Hematopoietic multipotent progenitor cell treated with erythropoietin and hydrocortisone succinate and interleukin-3 and kit ligand, for 4 days (in vitro differentiated cells): Measurements from ENCODE around the gene STK33.
A peak's percentile ranks its signal among the peaks of the same experiment; 100 is the strongest.

Experiments used
- DNase-seq: peaks from one replicate; pipeline ENCODE4 v3.0.0-alpha.2; 2015

STK33 gene

DNA sequence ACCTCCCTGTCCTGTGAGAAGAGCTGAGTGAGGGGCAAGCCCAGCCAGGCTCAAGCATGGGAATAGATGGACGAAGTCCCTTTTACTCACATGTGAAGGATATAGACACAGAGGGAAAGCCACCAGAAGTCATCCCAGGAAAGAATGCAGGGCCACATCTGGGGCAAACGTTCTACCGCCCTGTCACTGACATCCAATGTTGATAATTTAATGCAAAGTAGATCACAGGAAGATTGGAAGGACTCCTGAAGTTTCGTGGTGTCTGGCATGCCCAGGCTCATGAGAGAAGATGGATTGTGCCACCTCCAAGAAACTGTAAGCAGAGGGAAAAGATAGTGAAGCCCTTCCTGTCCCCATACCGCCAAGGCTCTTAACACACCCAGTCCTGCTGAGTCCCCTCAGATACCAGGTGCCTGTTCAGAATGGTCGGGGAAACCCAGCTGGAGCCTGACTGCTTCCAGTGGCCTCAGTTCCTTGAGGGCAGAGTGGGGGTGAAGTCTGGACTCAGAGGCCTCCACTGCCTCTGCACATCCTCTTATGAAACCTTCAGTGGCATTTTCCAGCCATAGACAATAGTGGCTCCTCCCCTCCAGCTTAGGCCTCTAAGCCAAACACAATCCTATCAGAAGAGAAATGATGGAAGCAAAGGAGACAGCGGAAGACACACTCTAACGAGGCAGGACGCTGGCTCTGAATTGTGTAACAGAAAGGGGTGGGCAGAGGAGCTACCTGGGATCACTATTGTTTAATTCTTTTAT lies 7.5 kb upstream of the STK33 start:
- DNase-seq, result no peak

DNA sequence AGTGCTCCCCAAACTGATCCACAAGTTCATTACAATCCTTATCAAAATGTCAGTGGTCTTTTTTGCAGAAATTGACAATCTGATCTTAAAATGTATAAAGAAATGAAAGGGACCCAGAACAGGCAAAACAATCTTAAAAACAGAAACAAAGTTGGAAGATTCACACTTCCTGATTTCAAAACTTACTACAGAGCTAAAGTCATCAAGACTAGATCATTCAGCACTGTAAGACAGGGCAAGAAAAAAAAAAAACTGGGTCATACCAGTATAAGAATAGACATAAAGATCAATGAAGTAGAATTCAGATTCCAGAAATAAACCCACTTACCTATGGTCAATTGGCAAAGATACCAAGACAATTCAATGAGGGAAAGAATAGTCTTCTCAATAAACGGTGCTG lies 4.5 kb upstream of the STK33 start:
- no peak for DNase-seq

- DNase-seq, result peak; percentile 45
Observed at GRCh38 chr11:8597182-8597581, 3.2 kb upstream of the STK33 start.

DNA sequence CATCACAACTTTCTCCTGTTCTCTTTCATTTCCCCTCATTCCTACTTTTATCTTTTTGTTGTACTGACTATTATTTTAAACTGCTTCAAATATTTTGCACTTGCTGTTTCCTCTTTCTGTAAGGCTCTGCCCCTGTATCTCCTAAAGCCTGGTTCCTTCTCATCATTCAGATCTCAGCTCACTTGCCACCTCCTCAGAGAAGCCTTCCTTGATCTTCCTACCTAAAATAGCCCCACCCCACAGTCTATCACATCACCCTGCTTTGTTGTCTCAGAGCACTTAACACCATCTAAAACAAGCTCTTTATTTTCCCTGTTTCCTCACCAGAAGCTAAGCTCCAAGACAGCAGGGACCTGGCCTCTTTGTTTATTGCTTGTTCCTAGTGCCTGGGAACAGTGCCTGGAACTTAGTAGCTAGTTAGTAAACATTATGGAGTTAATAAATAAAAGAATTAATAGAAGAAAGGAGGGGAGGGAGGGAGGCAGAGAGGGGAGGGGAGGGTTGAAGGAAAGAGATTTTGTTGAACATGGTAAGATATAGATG lies 2.5 kb upstream of the STK33 start:
- DNase-seq, result no peak

DNA sequence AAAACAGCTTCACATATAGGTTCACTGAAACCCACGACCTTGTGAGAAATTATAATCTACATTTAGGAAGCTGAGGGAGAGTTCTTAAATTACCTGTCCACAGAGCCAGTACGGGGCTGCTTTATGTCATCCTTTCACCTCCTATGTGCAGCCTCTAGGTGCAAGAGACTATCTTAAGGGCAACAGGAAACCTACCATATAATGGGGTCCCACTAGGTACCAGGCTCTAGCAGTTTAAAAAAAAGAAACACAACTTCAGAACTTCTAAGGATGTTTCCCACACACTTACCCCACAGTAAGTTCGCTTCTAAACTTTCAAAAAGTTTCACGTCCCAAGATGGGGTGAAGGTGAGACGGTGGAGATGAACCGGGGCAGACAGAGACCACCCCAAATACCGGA lies 573 bp downstream of the STK33 start:
- DNase-seq, result no peak

GRCh38 chr11:8587915-8588314 lies 6.1 kb downstream of the STK33 start:
- no peak for DNase-seq

DNA sequence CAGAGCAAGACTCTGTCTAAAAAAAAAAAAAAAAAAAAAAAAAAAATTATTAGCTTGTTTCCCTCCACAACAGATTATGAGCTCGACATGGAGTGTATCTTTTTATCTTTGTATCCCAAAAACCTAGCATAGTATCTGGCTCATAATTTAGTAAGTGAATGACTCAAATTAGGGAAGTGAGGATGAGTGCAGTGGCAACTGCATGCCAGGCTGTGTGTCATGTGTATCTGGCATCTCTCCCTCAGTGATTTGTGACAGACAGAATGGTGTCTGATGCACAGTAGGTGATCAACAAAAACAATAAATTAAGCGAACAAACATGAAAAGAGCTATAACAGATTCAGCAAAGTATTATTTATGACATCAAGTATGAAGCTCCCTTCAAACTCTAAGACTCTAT lies 7.2 kb downstream of the STK33 start:
- DNase-seq, result no peak

- DNase-seq, result peak; percentile 21
Observed at GRCh38 chr11:8586184-8586583, 7.8 kb downstream of the STK33 start.

DNA sequence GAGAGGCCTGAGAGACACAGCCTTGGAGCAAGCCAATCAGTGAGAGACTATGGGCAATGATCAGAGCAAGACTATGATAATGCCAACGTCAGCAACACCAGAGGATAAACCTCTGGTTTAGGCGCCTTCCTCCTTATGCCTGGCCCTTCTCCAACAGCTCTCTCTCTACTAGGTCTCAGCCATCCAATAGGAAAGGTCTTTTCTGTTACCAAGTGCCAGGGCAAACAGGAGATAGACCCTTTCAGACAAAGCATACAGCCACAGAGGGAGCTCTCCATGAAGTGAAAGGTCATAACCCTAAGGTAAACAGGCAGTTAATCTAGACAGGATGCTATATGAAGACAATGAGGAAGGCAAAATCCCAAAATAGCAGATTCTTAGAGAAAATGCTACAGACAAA lies 9.5 kb downstream of the STK33 start:
- DNase-seq, result no peak

GRCh38 chr11:8584082-8584481 lies 9.9 kb downstream of the STK33 start:
- DNase-seq, result no peak

DNA sequence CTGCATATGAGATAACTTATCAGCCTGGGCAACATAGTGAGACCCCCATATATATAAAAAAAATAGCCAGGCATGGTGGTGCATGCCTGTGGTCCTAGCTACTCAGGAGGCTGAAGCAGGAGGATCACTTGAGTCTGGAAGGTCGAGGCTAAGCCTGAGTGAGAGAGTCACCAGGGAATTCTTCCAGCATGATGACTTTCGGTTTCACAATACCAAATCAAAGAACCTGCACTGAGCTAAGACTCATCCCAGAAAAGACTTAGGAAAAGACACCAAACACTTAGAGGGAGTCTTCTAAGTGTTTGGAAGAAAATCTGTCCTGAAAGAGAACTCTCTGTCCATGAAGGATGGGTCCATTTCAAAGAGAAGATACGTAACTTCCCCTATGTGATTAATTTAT lies 12.7 kb downstream of the STK33 start:
- no peak for DNase-seq

DNA sequence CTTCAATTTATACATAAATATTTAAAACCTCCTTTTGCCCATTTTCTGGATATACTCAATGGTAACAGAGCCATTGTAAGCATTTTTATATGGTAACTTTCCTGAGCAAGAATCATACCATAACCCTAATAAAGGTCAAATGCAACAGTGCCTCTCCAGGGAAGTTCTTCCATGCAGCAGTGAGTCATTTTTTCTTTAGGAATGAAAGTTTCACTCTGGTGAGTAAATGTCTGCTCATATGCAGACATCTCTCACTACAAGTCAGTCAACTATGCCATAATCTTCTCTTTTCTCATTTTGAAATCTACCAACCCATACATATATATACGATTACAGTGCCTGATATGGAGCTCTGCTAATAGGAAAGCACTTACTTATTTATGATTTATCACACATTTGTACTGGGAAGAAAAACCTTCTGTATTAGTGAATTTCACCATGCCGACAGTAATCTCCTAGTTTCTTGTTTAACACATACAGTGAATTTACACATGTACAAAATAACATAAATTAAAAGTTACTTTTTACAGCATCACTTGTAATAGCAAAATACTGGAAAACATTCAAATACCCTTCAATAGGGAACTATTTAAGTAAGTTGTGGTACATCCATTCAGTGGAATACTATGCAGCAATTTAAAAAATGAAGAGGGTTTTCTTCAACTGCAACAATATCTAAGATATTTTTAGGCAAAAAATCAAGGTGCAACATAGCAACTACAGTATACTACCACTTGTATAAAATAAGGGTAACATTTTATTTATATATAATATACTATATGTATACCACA lies 16.0 kb downstream of the STK33 start:
- DNase-seq, result no peak

DNA sequence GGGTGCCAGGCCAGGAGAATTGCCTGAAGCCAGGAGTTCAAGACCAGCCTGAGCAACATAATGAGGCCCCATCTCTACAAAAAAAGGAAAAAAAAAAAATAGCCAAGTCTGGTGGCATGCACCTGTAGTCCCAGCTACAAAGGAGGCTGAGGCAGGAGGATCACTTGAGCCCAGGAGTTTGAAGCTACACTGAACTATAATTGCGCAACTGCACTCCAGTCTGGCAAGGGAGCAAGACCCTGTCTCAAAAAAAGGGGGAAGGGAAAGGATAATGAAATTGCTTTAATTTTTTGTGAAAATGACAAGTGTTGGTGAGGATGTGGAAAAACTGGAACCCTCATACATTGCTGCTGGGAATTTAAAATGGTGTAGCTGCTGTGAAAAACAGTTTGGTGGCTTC lies 19.2 kb downstream of the STK33 start:
- DNase-seq, result no peak

- peak; percentile 50 for DNase-seq
Observed at GRCh38 chr11:8573777-8574176, 20.3 kb downstream of the STK33 start.

GRCh38 chr11:8567602-8568198 lies 26.3 kb downstream of the STK33 start:
- DNase-seq, result no peak

GRCh38 chr11:8566613-8567210 lies 27.3 kb downstream of the STK33 start:
- peak; percentile 81 for DNase-seq

GRCh38 chr11:8564526-8564925 lies 29.5 kb downstream of the STK33 start:
- no peak for DNase-seq

DNA sequence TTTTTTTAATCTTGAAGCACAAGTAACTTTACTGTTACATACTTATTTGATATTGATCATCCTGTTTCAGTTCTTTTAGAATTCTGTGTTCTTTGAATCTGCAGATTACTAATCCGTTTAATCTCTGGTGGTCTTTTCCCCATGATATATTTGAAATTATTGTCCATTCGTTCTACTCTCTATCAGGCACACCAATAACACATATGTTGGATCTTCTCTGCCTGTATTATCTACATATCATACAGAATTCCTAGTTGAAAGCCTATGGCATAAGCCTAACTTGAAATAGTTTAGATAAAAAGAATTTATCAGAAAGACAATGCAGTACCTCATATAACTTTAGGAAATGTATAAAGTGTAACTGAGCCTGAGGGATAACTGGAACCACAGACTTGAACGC lies 32.6 kb downstream of the STK33 start:
- DNase-seq, result no peak

- no peak for DNase-seq
Observed at GRCh38 chr11:8558436-8558835, 35.6 kb downstream of the STK33 start.

- peak; percentile 8 for DNase-seq
Observed at GRCh38 chr11:8545698-8546366, 48.2 kb downstream of the STK33 start.

GRCh38 chr11:8544807-8545206 lies 49.2 kb downstream of the STK33 start:
- no peak for DNase-seq

DNA sequence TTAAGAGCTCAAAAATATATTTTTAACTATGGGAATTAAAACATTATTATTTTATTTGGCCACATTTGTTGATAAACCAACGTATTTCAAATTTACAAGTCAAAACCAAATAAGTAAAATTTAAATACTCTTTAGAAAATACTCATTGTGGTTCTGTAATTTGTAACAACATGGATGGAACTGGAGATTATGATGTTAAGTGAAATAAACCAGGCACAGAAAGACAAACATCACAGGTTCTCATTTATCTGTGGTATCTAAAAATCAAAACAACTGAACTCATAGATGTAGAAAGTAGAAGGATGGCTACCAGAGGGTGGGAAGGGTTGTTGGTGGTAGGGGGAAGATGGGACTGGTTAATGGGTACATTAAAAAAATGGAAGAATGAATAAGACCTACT lies 50.8 kb downstream of the STK33 start:
- DNase-seq, result no peak

GRCh38 chr11:8541448-8541847 lies 52.6 kb downstream of the STK33 start:
- DNase-seq, result no peak
